Activated B cell treated with CpG ODN at 0.5 μM for 24 hours (primary cell): ENCODE results near the gene TINAG. TPM values are rescaled to one million over a fixed set of nuclear protein-coding genes. Genes with fewer than 3 reads are reported as not detected.

Experiments
- ATAC-seq: fragments of 200-7000 bp; cut with Tn5 transposase; one replicate; pipeline ENCODE4 v1.10.0; 2021; ENCODE audit warnings: low read depth, mild to moderate bottlenecking, moderate library complexity
- CTCF ChIA-PET: fragments of 350-600 bp; sonication (Branson Sonifier 250); formaldehyde crosslinking; loops from one replicate; lab custom pipeline; 2021; ENCODE audit warnings: antibody characterized with exemption; lab: Charles Lee
- POLR2A ChIA-PET: fragments of 350-600 bp; sonication (Branson Sonifier 250); formaldehyde crosslinking; loops from one replicate; lab custom pipeline; 2021; ENCODE audit warnings: antibody characterized with exemption; lab: Charles Lee
- DNase-seq: peaks from one replicate; pipeline ENCODE4 v3.0.0; 2022
- H3K27ac Mint-ChIP-seq: one replicate; pipeline ENCODE4 v1.8.0; 2020; ENCODE audit warnings: mixed read lengths
- H3K27me3 Mint-ChIP-seq: one replicate; pipeline ENCODE4 v1.8.0; 2021; ENCODE audit warnings: mixed read lengths
- H3K36me3 Mint-ChIP-seq: one replicate; pipeline ENCODE4 v1.8.0; 2021; ENCODE audit warnings: low read depth, mixed read lengths
- H3K4me1 Mint-ChIP-seq: one replicate; pipeline ENCODE4 v1.8.0; 2021; ENCODE audit warnings: mixed read lengths
- H3K4me3 Mint-ChIP-seq: one replicate; pipeline ENCODE4 v1.8.0; 2020; ENCODE audit warnings: mild to moderate bottlenecking, mixed read lengths
- H3K9me3 Mint-ChIP-seq: one replicate; pipeline ENCODE4 v1.8.0; 2020; ENCODE audit warnings: mixed read lengths
- intact Hi-C: fragments of 100-400 bp; cut with micrococcal nuclease; formaldehyde crosslinking; loops from one replicate; pipeline ENCODE4 v1.15.1; 2024
- total RNA-seq: library from RNA; stranded (reverse); gene quantifications from 2 replicates; pipeline ENCODE4 v1.2.3, GENCODE V29; 2022
- TF ChIP-seq, protein P1 (sequence below): fragments of 200-600 bp; IDR thresholded peaks from one replicate; pipeline ENCODE4 v1.8.0; 2022; ENCODE audit warnings: antibody characterized with exemption, mild to moderate bottlenecking

Gene TINAG, protein sequence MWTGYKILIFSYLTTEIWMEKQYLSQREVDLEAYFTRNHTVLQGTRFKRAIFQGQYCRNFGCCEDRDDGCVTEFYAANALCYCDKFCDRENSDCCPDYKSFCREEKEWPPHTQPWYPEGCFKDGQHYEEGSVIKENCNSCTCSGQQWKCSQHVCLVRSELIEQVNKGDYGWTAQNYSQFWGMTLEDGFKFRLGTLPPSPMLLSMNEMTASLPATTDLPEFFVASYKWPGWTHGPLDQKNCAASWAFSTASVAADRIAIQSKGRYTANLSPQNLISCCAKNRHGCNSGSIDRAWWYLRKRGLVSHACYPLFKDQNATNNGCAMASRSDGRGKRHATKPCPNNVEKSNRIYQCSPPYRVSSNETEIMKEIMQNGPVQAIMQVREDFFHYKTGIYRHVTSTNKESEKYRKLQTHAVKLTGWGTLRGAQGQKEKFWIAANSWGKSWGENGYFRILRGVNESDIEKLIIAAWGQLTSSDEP
- total RNA-seq, result not detected in 2 replicates

DNA sequence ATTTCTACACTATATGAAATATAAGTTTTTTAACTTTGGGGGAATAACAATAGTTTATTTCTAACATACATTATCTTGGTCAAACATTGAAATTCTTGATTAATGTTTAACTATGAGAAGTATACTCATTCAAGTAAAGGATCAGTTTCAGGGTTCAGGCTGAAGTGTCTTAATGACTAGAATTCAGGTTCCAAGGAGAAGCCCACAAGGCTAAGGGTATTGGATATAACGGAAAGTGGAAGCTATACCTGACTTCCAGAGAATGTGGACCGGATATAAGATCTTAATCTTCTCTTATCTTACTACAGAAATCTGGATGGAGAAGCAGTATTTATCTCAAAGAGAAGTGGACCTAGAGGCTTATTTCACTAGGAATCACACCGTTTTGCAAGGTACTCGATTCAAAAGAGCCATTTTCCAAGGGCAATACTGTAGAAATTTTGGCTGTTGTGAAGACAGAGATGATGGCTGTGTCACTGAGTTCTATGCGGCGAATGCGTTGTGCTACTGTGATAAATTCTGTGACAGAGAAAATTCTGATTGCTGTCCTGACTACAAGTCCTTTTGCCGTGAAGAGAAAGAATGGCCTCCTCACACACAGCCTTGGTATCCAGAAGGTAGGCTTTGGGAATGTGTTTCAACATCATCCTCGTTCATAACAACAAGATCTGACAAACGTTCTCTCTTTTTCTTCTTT lies at the start of gene TINAG:
Gene TINAG (plus strand): TSS at position 153 of the 697 bp plus-strand sequence. CDS start 110 bp downstream, at position 263.
- H3K27me3 Mint-ChIP-seq, result no peaks in the 10 kb centered on the region
- ChIA-PET POLR2A (no interaction called here), CTCF (no interaction called here)
- ATAC-seq (no peak), DNase-seq (no peak)
- no peaks in the 10 kb centered on the region for H3K9me3 Mint-ChIP-seq
- H3K27ac Mint-ChIP-seq, result no peak within 1 kb of the TSS
- TF ChIP-seq, protein P1, sequence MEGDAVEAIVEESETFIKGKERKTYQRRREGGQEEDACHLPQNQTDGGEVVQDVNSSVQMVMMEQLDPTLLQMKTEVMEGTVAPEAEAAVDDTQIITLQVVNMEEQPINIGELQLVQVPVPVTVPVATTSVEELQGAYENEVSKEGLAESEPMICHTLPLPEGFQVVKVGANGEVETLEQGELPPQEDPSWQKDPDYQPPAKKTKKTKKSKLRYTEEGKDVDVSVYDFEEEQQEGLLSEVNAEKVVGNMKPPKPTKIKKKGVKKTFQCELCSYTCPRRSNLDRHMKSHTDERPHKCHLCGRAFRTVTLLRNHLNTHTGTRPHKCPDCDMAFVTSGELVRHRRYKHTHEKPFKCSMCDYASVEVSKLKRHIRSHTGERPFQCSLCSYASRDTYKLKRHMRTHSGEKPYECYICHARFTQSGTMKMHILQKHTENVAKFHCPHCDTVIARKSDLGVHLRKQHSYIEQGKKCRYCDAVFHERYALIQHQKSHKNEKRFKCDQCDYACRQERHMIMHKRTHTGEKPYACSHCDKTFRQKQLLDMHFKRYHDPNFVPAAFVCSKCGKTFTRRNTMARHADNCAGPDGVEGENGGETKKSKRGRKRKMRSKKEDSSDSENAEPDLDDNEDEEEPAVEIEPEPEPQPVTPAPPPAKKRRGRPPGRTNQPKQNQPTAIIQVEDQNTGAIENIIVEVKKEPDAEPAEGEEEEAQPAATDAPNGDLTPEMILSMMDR, result no peak
- no peaks in the 10 kb centered on the region for H3K4me1 Mint-ChIP-seq
- intact Hi-C loops, result no loop called here
- H3K36me3 Mint-ChIP-seq, result no peaks in the 10 kb centered on the region
- H3K4me3 Mint-ChIP-seq, result no peak within 1 kb of the TSS

DNA sequence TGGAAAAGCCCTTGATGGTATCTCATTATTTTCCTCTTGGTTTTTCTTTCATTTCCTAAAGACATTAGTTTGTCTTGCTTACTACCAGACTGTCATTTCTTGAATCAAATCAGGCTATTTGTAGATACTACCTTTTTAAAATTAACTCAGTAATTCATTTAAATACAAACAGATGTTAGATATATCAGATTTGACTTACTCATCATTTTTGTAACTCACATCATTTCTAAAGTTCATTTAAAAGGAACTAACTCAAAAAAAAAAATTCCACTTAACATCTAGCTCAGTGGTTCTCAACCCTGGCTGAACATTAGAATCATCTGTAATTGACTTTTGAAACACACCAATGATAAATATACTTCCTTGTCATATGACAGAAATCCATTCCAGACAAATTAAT lies 48.2 kb upstream of the TINAG start:
- no peak overlapping the region for H3K27ac Mint-ChIP-seq
- no peak overlapping the region for H3K4me3 Mint-ChIP-seq
- H3K4me1 Mint-ChIP-seq, result no peaks in the 10 kb centered on the region
- ChIA-PET POLR2A (no interaction called here), CTCF (no interaction called here)
- H3K9me3 Mint-ChIP-seq, result no peaks in the 10 kb centered on the region
- H3K27me3 Mint-ChIP-seq, result peaks cover 2% of the 10 kb centered on the region
- DNase-seq (no peak), ATAC-seq (no peak)
- TF ChIP-seq, protein P1, result no peak
- intact Hi-C loops, result no loop called here
- no peaks in the 10 kb centered on the region for H3K36me3 Mint-ChIP-seq

DNA sequence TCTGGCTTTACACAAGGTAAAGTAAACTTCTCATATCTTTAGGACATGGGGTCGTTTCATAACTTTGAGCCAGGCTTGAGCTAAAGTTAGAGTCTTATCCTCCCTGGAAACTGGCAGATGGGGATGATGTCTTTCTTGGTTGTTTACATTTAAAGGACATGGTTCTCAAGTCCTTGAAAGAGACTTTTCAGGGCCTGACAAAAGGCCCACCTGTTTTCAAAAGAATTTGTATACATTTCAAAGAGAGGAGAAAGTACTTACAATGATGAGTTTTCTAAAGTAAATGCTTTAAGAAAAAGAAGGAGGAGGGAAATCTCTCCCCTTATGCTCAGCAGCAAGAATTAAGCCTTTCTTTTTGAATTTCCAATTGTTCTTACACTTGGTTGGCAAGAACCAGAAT lies 45.7 kb upstream of the TINAG start:
- H3K27me3 Mint-ChIP-seq, result peaks cover 2% of the 10 kb centered on the region
- no peaks in the 10 kb centered on the region for H3K4me1 Mint-ChIP-seq
- H3K36me3 Mint-ChIP-seq, result no peaks in the 10 kb centered on the region
- ChIA-PET POLR2A (no interaction called here), CTCF (no interaction called here)
- TF ChIP-seq, protein P1, result no peak
- no peak overlapping the region for H3K27ac Mint-ChIP-seq
- intact Hi-C loops, result no loop called here
- no peak for DNase-seq
- no peak overlapping the region for H3K4me3 Mint-ChIP-seq
- ATAC-seq, result no peak
- no peaks in the 10 kb centered on the region for H3K9me3 Mint-ChIP-seq

DNA sequence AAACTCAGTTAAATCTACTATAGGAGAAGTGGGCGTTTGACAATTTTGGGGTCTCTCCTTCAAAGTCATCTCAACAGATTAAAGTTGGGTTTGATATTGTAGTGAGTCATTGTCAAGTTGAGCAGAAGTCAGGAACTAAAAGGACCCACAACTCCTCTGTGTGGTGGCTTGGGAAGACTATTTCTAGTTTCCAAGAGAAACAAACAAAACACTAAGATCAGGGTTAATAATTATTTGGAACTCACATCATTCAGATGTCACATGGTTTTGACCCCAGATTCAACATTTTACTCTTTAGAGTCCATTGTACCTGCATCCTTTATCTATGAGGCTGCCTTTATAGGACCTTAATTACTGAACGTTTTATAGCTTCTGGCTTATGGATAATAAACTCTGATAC lies 45.3 kb upstream of the TINAG start:
- H3K27ac Mint-ChIP-seq, result no peak overlapping the region

More for the DNA sequence above, 45.3 kb upstream of the TINAG start:
- intact Hi-C loops, result no loop called here
- peaks cover 2% of the 10 kb centered on the region for H3K27me3 Mint-ChIP-seq
- no peak overlapping the region for H3K4me3 Mint-ChIP-seq
- H3K36me3 Mint-ChIP-seq, result no peaks in the 10 kb centered on the region
- TF ChIP-seq, protein P1, result no peak
- CTCF ChIA-PET, result no interaction called here
- POLR2A ChIA-PET, result no interaction called here
- H3K4me1 Mint-ChIP-seq, result no peaks in the 10 kb centered on the region
- H3K9me3 Mint-ChIP-seq, result no peaks in the 10 kb centered on the region
- DNase-seq (no peak), ATAC-seq (no peak)
